Immature natural killer cell (primary cell): ENCODE data around the gene PPP4R4. TPM values are rescaled to one million over a fixed set of nuclear protein-coding genes. Genes with fewer than 3 reads are reported as not detected.
"Not testable (repeated sequence)": the region's sequence is repeated elsewhere in the genome, so short reads cannot be mapped to it uniquely, and the experiment has no call there.

Source experiments
- DNase-seq, 3 donors: peaks; one replicate each; pipeline ENCODE4 v3.0.0; 2022; ENCODE audit warnings: mixed read lengths in 1 of 3
- H3K27ac Mint-ChIP-seq, 6 donors: one replicate each; pipeline ENCODE4 v1.8.0; 2020; ENCODE audit warnings: mixed read lengths in 6 of 6, mild to moderate bottlenecking in 5 of 6, inconsistent platforms in 4 of 6, moderate library complexity in 3 of 6
- H3K27me3 Mint-ChIP-seq, 3 donors: one replicate each; pipeline ENCODE4 v1.8.0; 2020 to 2021; ENCODE audit warnings: low read depth in 3 of 3, mild to moderate bottlenecking in 3 of 3, mixed read lengths in 3 of 3, moderate library complexity in 3 of 3, inconsistent platforms in 1 of 3
- H3K36me3 Mint-ChIP-seq, 3 donors: one replicate each; pipeline ENCODE4 v1.8.0; 2020; ENCODE audit warnings: mixed read lengths in 3 of 3, inconsistent platforms in 2 of 3, mild to moderate bottlenecking in 2 of 3
- H3K4me1 Mint-ChIP-seq, 2 donors: one replicate each; pipeline ENCODE4 v1.8.0; 2020; ENCODE audit warnings: inconsistent platforms in 2 of 2, mild to moderate bottlenecking in 2 of 2, mixed read lengths in 2 of 2, moderate library complexity in 1 of 2
- H3K4me3 Mint-ChIP-seq, 5 donors: one replicate each; pipeline ENCODE4 v1.8.0; 2020; ENCODE audit warnings: mild to moderate bottlenecking in 5 of 5, mixed read lengths in 5 of 5, inconsistent platforms in 3 of 5, moderate library complexity in 3 of 5
- H3K9me3 Mint-ChIP-seq, 6 donors: one replicate each; pipeline ENCODE4 v1.8.0; 2020; ENCODE audit warnings: mild to moderate bottlenecking in 6 of 6, mixed read lengths in 6 of 6, inconsistent platforms in 4 of 6, moderate library complexity in 3 of 6
- polyA plus RNA-seq, 3 donors: library from polyadenylated mRNA; unstranded; fragments of 300-500 nt; fragmentation: Illumina TruSeq; gene quantifications; one replicate each; pipeline ENCODE4 v1.2.3, GENCODE V29; 2021

The PPP4R4 gene
- polyA plus RNA-seq, 3 donors from 2014 or later: not detected

DNA sequence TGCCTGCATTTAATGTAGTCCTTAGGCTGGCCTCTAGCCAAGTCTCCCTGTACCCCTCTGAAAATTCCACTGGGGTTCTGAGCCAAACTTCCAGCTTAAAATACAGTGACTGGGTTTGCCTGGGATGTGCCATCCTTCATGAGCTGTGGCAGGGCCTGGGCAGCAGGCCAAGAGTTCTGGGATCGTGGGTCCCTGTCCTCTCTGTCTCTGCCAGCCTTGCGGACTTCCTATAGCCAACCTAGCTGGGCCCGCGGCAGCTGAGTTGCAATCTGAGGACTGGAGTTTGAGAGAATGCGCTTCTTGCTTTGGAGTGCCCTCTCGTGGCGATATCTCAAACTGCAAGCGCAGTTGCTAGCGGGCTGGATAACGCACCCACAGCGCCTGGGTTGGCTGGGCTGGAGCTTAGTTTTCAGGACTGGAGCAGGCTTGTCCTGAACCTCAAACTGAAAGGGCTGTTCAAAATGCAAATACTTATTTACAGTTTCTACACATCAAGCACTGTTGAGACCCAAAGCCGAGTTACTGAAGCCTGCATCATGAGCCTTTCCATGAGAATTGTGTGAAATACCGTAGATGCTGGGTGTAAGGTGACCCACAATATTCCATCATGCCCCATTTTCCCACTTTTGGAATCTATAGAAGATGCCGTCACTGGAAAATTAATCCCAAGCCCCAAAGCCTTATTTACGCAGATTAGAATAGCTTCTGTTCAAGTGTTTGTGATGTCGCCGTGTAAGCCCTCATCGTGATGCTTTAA lies 37.4 kb upstream of the PPP4R4 start:
- H3K36me3 Mint-ChIP-seq: no peaks in the 10 kb centered on the region
- H3K4me1 Mint-ChIP-seq: peaks cover 0 to 4% of the 10 kb centered on the region in 2 donors
- peak; percentile 72 to 76 (median 74) for DNase-seq
- no peak overlapping the region for H3K27ac Mint-ChIP-seq
- no peak overlapping the region for H3K4me3 Mint-ChIP-seq
- H3K9me3 Mint-ChIP-seq: no peaks in the 10 kb centered on the region
- H3K27me3 Mint-ChIP-seq: peaks cover 2 to 9% (median 7%) of the 10 kb centered on the region in 3 donors

- Mint-ChIP-seq H3K27me3 (peaks cover 0 to 9% (median 8%) of the 10 kb centered on the region in 3 donors), H3K9me3 (no peaks in the 10 kb centered on the region), H3K4me3 (no peak overlapping the region), H3K27ac (no peak overlapping the region), H3K4me1 (peaks cover 0 to 4% of the 10 kb centered on the region in 2 donors), H3K36me3 (no peaks in the 10 kb centered on the region)
- DNase-seq: no peak
Observed at GRCh38 chr14:94138251-94138650, 35.9 kb upstream of the PPP4R4 start.

DNA sequence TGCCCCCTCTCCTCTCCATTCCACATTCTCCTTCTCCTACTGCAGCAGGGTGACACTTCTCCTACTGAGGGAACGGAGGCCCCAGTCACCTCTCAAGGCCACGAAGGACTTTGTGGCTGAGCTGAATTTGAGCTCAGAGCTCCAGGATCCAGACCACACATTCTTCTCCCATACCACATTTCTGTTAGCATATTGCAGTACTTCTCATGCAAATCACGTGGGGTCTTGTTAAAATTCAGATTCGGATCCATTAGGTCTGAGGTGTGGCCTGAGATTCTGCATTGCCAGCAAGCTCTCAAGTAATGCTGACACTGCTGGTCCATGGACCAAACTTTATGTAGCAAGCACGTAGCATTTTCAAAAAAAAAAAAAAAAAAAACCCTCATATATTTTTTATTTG lies 35.1 kb upstream of the PPP4R4 start:
- Mint-ChIP-seq H3K4me3 (no peak overlapping the region), H3K9me3 (no peaks in the 10 kb centered on the region), H3K27ac (no peak overlapping the region), H3K4me1 (peaks cover 0 to 4% of the 10 kb centered on the region in 2 donors), H3K27me3 (peaks cover 0 to 9% (median 6%) of the 10 kb centered on the region in 3 donors), H3K36me3 (no peaks in the 10 kb centered on the region)
- DNase-seq: no peak

GRCh38 chr14:94139421-94139820 lies 34.7 kb upstream of the PPP4R4 start:
- peaks cover 0 to 9% (median 6%) of the 10 kb centered on the region in 3 donors for H3K27me3 Mint-ChIP-seq
- no peak overlapping the region for H3K27ac Mint-ChIP-seq
- no peaks in the 10 kb centered on the region for H3K9me3 Mint-ChIP-seq
- H3K36me3 Mint-ChIP-seq: no peaks in the 10 kb centered on the region
- no peak overlapping the region for H3K4me3 Mint-ChIP-seq
- DNase-seq: no peak
- H3K4me1 Mint-ChIP-seq: peaks cover 0 to 4% of the 10 kb centered on the region in 2 donors

DNA sequence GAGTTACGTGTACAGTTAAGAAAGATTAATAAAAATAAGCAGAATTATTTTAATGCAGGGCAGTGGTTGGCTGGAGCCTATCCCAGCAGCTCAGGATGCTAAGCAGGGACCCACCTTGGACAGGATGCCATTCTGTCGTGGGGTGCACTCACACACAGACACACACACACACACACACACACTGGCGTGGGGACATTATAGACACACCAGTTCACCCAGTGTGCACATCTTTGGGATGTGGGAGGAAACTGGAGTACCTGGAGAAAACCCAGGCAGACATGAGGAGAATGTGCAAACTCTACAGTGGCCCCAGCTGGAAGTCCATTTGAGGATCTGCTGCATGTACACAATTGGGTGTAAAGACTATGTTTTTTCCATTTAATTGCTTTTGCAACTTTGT lies 31.9 kb upstream of the PPP4R4 start:
- no peak overlapping the region for H3K4me3 Mint-ChIP-seq
- H3K27me3 Mint-ChIP-seq: peaks cover 2 to 3% (median 3%) of the 10 kb centered on the region in 3 donors
- H3K27ac Mint-ChIP-seq: no peak overlapping the region
- H3K9me3 Mint-ChIP-seq: no peaks in the 10 kb centered on the region
- no peaks in the 10 kb centered on the region for H3K4me1 Mint-ChIP-seq
- H3K36me3 Mint-ChIP-seq: no peaks in the 10 kb centered on the region
- no peak for DNase-seq

GRCh38 chr14:94142836-94143235 lies 31.3 kb upstream of the PPP4R4 start:
- peaks cover 2 to 3% (median 3%) of the 10 kb centered on the region in 3 donors for H3K27me3 Mint-ChIP-seq
- H3K9me3 Mint-ChIP-seq: no peaks in the 10 kb centered on the region
- H3K27ac Mint-ChIP-seq: no peak overlapping the region
- no peak for DNase-seq
- no peak overlapping the region for H3K4me3 Mint-ChIP-seq
- no peaks in the 10 kb centered on the region for H3K4me1 Mint-ChIP-seq
- H3K36me3 Mint-ChIP-seq: no peaks in the 10 kb centered on the region

GRCh38 chr14:94143239-94143638 lies 30.9 kb upstream of the PPP4R4 start:
- Mint-ChIP-seq H3K9me3 (no peaks in the 10 kb centered on the region), H3K4me3 (no peak overlapping the region), H3K36me3 (no peaks in the 10 kb centered on the region), H3K27ac (no peak overlapping the region), H3K4me1 (no peaks in the 10 kb centered on the region), H3K27me3 (peaks cover 2 to 3% (median 3%) of the 10 kb centered on the region in 3 donors)
- DNase-seq: no peak

DNA sequence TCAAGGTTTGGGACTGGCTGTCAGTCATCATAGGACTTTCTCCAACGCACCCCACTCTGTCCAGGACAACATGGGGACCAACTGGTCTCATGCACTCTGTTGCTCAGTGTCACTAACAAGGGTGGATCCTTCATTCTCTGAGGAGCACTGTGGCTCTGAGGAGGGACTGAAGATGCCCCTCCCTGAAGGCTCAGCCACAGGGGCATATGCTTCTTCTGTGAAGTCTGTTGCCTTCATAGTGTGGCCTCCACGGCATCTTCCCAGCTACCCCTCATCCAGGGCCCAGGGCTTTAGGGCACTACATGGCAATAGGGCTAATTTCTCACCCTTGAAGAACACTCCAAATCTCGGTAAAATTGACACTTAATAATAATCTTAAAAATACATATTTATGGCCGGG lies 30.4 kb upstream of the PPP4R4 start:
- H3K36me3 Mint-ChIP-seq: no peaks in the 10 kb centered on the region
- H3K9me3 Mint-ChIP-seq: no peaks in the 10 kb centered on the region
- H3K27me3 Mint-ChIP-seq: peaks cover 2 to 3% (median 3%) of the 10 kb centered on the region in 3 donors
- DNase-seq: no peak
- H3K27ac Mint-ChIP-seq: no peak overlapping the region
- no peaks in the 10 kb centered on the region for H3K4me1 Mint-ChIP-seq
- H3K4me3 Mint-ChIP-seq: no peak overlapping the region

DNA sequence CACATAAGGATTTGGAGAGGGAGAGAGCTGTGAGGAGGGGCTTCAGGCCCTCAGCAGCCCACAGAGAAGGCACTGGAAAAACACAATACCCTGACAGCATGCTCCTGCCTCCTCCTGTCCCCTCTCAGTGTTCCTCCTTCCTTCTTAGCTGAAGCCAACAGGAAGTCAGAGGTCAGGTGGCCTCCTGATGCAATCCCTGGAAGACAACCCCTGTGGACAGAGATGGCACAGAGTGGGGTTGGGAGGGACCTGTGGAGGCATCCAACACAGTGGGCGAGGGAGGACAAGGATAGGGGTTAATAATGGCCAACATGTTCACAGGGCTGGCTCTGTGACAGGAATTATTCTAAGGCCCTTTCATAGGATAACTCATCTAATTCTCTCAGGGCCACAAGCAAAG lies 29.4 kb upstream of the PPP4R4 start:
- Mint-ChIP-seq H3K9me3 (no peaks in the 10 kb centered on the region), H3K4me1 (no peaks in the 10 kb centered on the region), H3K4me3 (no peak overlapping the region), H3K27me3 (peaks cover 2 to 5% (median 5%) of the 10 kb centered on the region in 3 donors), H3K27ac (no peak overlapping the region), H3K36me3 (no peaks in the 10 kb centered on the region)
- no peak for DNase-seq

- Mint-ChIP-seq H3K27me3 (peaks cover 2 to 9% (median 5%) of the 10 kb centered on the region in 3 donors), H3K36me3 (no peaks in the 10 kb centered on the region), H3K4me1 (no peaks in the 10 kb centered on the region), H3K9me3 (no peaks in the 10 kb centered on the region), H3K4me3 (no peak overlapping the region), H3K27ac (no peak overlapping the region)
- no peak for DNase-seq
Observed at GRCh38 chr14:94145902-94146527, 28.1 kb upstream of the PPP4R4 start.

GRCh38 chr14:94152676-94153075 lies 21.4 kb upstream of the PPP4R4 start:
- H3K4me1 Mint-ChIP-seq: no peaks in the 10 kb centered on the region
- peaks cover 0 to 1% (median 0%) of the 10 kb centered on the region in 6 donors for H3K9me3 Mint-ChIP-seq
- peaks cover 5 to 12% (median 7%) of the 10 kb centered on the region in 3 donors for H3K27me3 Mint-ChIP-seq
- H3K36me3 Mint-ChIP-seq: no peaks in the 10 kb centered on the region
- H3K27ac Mint-ChIP-seq: no peak overlapping the region
- H3K4me3 Mint-ChIP-seq: no peak overlapping the region
- no peak for DNase-seq

DNA sequence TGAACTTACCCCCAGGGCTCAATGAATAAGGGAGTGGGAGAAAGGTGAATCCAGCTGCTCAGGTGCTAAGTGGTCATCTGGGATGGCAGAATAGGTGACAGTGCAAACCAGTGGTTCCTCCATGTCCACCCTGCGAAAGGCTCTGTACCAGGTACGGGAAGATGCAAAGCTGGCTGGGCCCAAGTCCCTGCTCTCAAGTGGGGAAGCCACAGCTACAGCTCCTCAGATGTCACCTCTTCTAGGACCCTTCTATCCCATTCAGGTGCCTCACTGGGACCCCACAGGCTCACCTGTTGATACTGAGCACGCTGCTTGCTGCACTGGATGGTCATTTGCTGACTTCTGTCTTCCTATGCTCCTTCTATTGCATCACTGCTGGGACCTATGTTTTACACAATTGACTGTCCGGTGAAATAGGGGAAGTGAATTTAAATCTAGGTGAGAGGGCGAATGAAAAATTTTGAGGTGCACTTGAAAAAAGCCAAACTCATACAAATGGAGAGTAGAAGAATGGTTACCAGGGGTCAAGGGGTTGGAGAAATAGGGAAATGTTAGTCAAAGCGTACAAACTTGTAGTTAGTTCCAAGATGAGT lies 20.3 kb upstream of the PPP4R4 start:
- peaks cover 5 to 12% (median 5%) of the 10 kb centered on the region in 3 donors for H3K27me3 Mint-ChIP-seq
- DNase-seq: no peak
- peaks cover 7 to 10% of the 10 kb centered on the region in 2 donors for H3K4me1 Mint-ChIP-seq
- peaks cover 0 to 1% (median 0%) of the 10 kb centered on the region in 6 donors for H3K9me3 Mint-ChIP-seq
- H3K4me3 Mint-ChIP-seq: no peak overlapping the region
- no peaks in the 10 kb centered on the region for H3K36me3 Mint-ChIP-seq
- no peak overlapping the region for H3K27ac Mint-ChIP-seq

- H3K36me3 Mint-ChIP-seq, H3K27ac Mint-ChIP-seq, DNase-seq, H3K4me3 Mint-ChIP-seq, H3K9me3 Mint-ChIP-seq: not testable (repeated sequence)
- Mint-ChIP-seq H3K27me3 (peaks cover 4 to 12% (median 5%) of the 10 kb centered on the region in 3 donors), H3K4me1 (peaks cover 7 to 10% of the 10 kb centered on the region in 2 donors)
Observed at GRCh38 chr14:94156143-94156542, 18.0 kb upstream of the PPP4R4 start.

- H3K27me3 Mint-ChIP-seq: peaks cover 4 to 12% (median 5%) of the 10 kb centered on the region in 3 donors
- no peak overlapping the region for H3K27ac Mint-ChIP-seq
- H3K4me3 Mint-ChIP-seq: no peak overlapping the region
- no peak for DNase-seq
- no peaks in the 10 kb centered on the region for H3K36me3 Mint-ChIP-seq
- peaks cover 7 to 10% of the 10 kb centered on the region in 2 donors for H3K4me1 Mint-ChIP-seq
- no peaks in the 10 kb centered on the region for H3K9me3 Mint-ChIP-seq
Observed at GRCh38 chr14:94157197-94157596, 16.9 kb upstream of the PPP4R4 start.
